HepG2 (cell line): Measurements from ENCODE around the gene MYRFL. TPM values are rescaled to one million over a fixed set of nuclear protein-coding genes. Genes with fewer than 3 reads are reported as not detected.

Source experiments
- ATAC-seq: fragments of 200-7000 bp; cut with Tn5 transposase; 3 replicates; pipeline ENCODE4 v1.9.1; 2020; ENCODE audit warnings: mild to moderate bottlenecking, moderate library complexity
- BruUV-seq: library from RNA; stranded (reverse); fragments of 400-500 nt; replicated peaks from 2 replicates; lab custom pipeline; 2021; lab: Mats Ljungman, UMichigan
- CTCF ChIA-PET: fragments of 300-600 bp; formaldehyde crosslinking; extraction: SDS; loops from one replicate; lab custom pipeline; 2021; ENCODE audit warnings: low total read pairs, inconsistent platforms, low intra/inter-chr PET ratio; lab: Yijun Ruan, JAX
- POLR2A ChIA-PET: fragments of 350-600 bp; sonication (Branson Sonifier 250); formaldehyde crosslinking; loops from one replicate; lab custom pipeline; 2020; ENCODE audit warnings: antibody characterized with exemption, inconsistent platforms; lab: Yijun Ruan, JAX
- DNase-seq: peaks from one replicate; pipeline ENCODE4 v3.0.0-alpha.2; 2015; ENCODE audit warnings: low spot score
- FAIRE-seq: peaks from 3 replicates; lab custom pipeline; 2011; peaks lifted over from hg19 to GRCh38; lab: Jason Lieb, UNC
- H2AFZ ChIP-seq: one replicate; pipeline ENCODE4 v1.6.1; 2011; ENCODE audit warnings: low read length, inconsistent platforms
- H3K27ac ChIP-seq: fragments of 300-600 bp; 3 replicates; pipeline ENCODE4 v1.8.0; 2011; ENCODE audit warnings: mixed run types, mild to moderate bottlenecking, mixed read lengths, low read length, inconsistent platforms; ENCODE audit not compliant: insufficient read depth; ENCODE audit errors: extremely low read length
- H3K27me3 ChIP-seq, 2 experiments: fragments of 200-600 bp in 1 of 2; 2 replicates in 1 of 2; 3 replicates in 1 of 2; pipeline versions ENCODE4 v1.6.0 to v1.8.0; 2011; ENCODE audit warnings: low read length in 2 of 2, mild to moderate bottlenecking in 2 of 2, moderate library complexity in 2 of 2, inconsistent platforms in 1 of 2; ENCODE audit not compliant: insufficient read depth in 2 of 2, control insufficient read depth in 1 of 2
- H3K36me3 ChIP-seq, 2 experiments: fragments of 200-600 bp in 1 of 2; replicated peaks in 1 of 2; 2 replicates in 1 of 2; 3 replicates in 1 of 2; pipeline versions ENCODE4 v1.5.1 to v1.8.0; 2011; ENCODE audit warnings: low read length in 2 of 2, inconsistent platforms in 1 of 2; ENCODE audit not compliant: insufficient read depth in 2 of 2, control insufficient read depth in 1 of 2
- H3K4me1 ChIP-seq: 2 replicates; pipeline ENCODE4 v1.5.1; 2012; ENCODE audit warnings: low read length, inconsistent platforms; ENCODE audit not compliant: insufficient read depth
- H3K4me2 ChIP-seq: 2 replicates; pipeline ENCODE4 v1.6.0; 2011; ENCODE audit warnings: low read depth, low read length, inconsistent platforms
- H3K4me3 ChIP-seq, 3 experiments: fragments of 200-600 bp in 1 of 3; sonication (generic), shearing (Covaris generic) in 1 of 3; replicated peaks in 1 of 3; 2 replicates each; pipeline ENCODE4 v1.5.1; 2011 to 2016; ENCODE audit warnings: low read length in 3 of 3, inconsistent platforms in 2 of 3, low read depth in 2 of 3, mild to moderate bottlenecking in 2 of 3, control low read depth in 1 of 3, mixed read lengths in 1 of 3; ENCODE audit not compliant: insufficient read depth in 1 of 3
- H3K79me2 ChIP-seq: one replicate; pipeline ENCODE4 v1.6.1; 2011; ENCODE audit warnings: low read length, inconsistent platforms; ENCODE audit not compliant: insufficient read depth
- H3K9ac ChIP-seq: 2 replicates; pipeline ENCODE4 v1.6.0; 2011; ENCODE audit warnings: mild to moderate bottlenecking, low read depth, low read length, inconsistent platforms; ENCODE audit not compliant: insufficient read depth
- H3K9me3 ChIP-seq: 2 replicates; pipeline ENCODE4 v1.5.1; 2012; ENCODE audit warnings: mild to moderate bottlenecking, low read length
- H4K20me1 ChIP-seq: 2 replicates; pipeline ENCODE4 v1.6.0; 2011; ENCODE audit warnings: inconsistent platforms, mild to moderate bottlenecking, low read length, moderate library complexity; ENCODE audit not compliant: insufficient read depth
- MZF1 ChIP-seq: sonication (generic); formaldehyde crosslinking; IDR thresholded peaks from 2 replicates; pipeline ENCODE4 v1.8.1; 2023; ENCODE audit warnings: mild to moderate bottlenecking, missing genetic modification reagents, borderline replicate concordance
- RAD21 ChIP-seq: fragments of 450-650 bp; formaldehyde crosslinking; IDR thresholded peaks from 2 replicates; pipeline ENCODE4 v1.5.0; 2020; ENCODE audit warnings: mild to moderate bottlenecking
- SP140L ChIP-seq: sonication (generic); formaldehyde crosslinking; IDR thresholded peaks from 2 replicates; pipeline ENCODE4 v1.4.0; 2020; ENCODE audit warnings: missing genetic modification reagents, borderline replicate concordance
- STAG1 ChIP-seq: sonication (generic); formaldehyde crosslinking; IDR thresholded peaks from 2 replicates; pipeline ENCODE4 v1.4.0; 2020; ENCODE audit warnings: missing genetic modification reagents
- TBX2 ChIP-seq: sonication (generic); formaldehyde crosslinking; IDR thresholded peaks from 2 replicates; pipeline ENCODE4 v1.5.0; 2020; ENCODE audit warnings: missing genetic modification reagents, mild to moderate bottlenecking, borderline replicate concordance
- ZBTB7A ChIP-seq: sonication (generic); formaldehyde crosslinking; IDR thresholded peaks from 2 replicates; pipeline ENCODE4 v1.8.0; 2022; ENCODE audit warnings: mild to moderate bottlenecking, missing genetic modification reagents
- ZFP36 ChIP-seq: fragments of 150-350 bp; IDR thresholded peaks from 2 replicates; pipeline ENCODE4 v1.6.1; 2018; ENCODE audit warnings: borderline replicate concordance, low read length, low read depth; ENCODE audit not compliant: partially characterized antibody
- WGBS: methylation state at CpG from one replicate; pipeline ENCODE4 v1.1.6; 2017; ENCODE audit warnings: low lambda C conversion rate; 5-methylcytosine and 5-hydroxymethylcytosine counted together
- in situ Hi-C: cut with HindIII; loops from 2 replicates; pipeline ENCODE4 v1.10.0; 2017; ENCODE audit warnings: low pct_unique_long_range_greater_than_20kb; ENCODE audit not compliant: extremely low pct_ligation_motif_present
- intact Hi-C: fragments of 100-400 bp; cut with micrococcal nuclease; formaldehyde crosslinking; loops from one replicate; pipeline ENCODE4 v1.10.0; 2022; ENCODE audit not compliant: unreplicated experiment
- polyA plus RNA-seq, 8 experiments: library from polyadenylated mRNA; depleted of rRNA in 3 of 8; stranded (reverse) in 7 of 8; unstranded in 1 of 8; fragments of >200 nt; fragmentation: Illumina TruSeq in 4 of 8; extraction: Trizol in 4 of 8; gene quantifications; 2 replicates each; pipeline versions ENCODE4 v1.2.1 to v1.2.3, GENCODE V29; 2011 to 2016; ENCODE audit warnings: low read depth in 4 of 8, missing spikeins in 1 of 8, mixed read lengths in 1 of 8; ENCODE audit not compliant: insufficient read depth in 1 of 8
- total RNA-seq, 5 experiments: library from RNA; depleted of rRNA; stranded (reverse); fragments of >200 nt; fragmentation: Illumina TruSeq; extraction: Trizol; gene quantifications; 2 replicates each; pipeline ENCODE4 v1.2.3, GENCODE V29; 2016; ENCODE audit warnings: low read depth in 1 of 5
- TF ChIP-seq, protein P1 (sequence below): sonication (generic); formaldehyde crosslinking; IDR thresholded peaks from 2 replicates; pipeline ENCODE4 v1.4.0; 2020; ENCODE audit warnings: mild to moderate bottlenecking, missing genetic modification reagents
- TF ChIP-seq, protein P2 (sequence below): sonication (generic); formaldehyde crosslinking; IDR thresholded peaks from 2 replicates; pipeline ENCODE4 v1.4.0; 2020; ENCODE audit warnings: missing genetic modification reagents, borderline replicate concordance
- TF ChIP-seq, protein P3 (sequence below): sonication (generic); formaldehyde crosslinking; IDR thresholded peaks from 2 replicates; pipeline ENCODE4 v1.5.0; 2020; ENCODE audit warnings: mild to moderate bottlenecking, missing genetic modification reagents, moderate library complexity

The MYRFL gene
- total and polyA plus RNA-seq, 2 of the 13 experiments (the other 11 are each of a cell fraction or from before 2014, with no cell fraction given), result 0.09 to 0.11 TPM

DNA sequence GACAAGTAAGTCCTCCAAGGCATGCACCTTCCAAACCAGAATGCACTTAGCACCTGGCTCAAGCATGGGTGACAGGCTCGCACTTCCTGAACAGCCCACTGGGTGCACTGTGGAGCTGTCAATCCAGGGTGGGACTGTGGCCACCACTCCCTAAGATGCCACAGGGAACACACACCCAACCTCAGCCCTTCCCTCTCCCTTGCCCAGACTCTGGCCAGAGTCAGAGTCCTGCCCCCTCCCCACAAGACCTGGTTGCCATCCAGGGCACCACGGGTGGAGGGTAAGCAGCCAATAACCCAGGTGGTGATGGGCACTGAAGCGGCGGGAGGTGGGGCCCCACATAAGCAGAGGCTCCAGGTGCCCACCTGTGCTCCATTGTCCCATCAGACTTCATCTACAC is 160.6 kb downstream of the MYRFL start:
- TF ChIP-seq SP140L (CRISPR knock-in tag) (no peak), RAD21 (CRISPR knock-in tag) (0 out of 2 replicates have a peak, but pooled peaks have one; percentile 34), MZF1 (CRISPR knock-in tag) (no peak), ZBTB7A (no peak), STAG1 (peak; percentile 73), TBX2 (no peak), ZFP36 (no peak)
- TF ChIP-seq, protein P1, sequence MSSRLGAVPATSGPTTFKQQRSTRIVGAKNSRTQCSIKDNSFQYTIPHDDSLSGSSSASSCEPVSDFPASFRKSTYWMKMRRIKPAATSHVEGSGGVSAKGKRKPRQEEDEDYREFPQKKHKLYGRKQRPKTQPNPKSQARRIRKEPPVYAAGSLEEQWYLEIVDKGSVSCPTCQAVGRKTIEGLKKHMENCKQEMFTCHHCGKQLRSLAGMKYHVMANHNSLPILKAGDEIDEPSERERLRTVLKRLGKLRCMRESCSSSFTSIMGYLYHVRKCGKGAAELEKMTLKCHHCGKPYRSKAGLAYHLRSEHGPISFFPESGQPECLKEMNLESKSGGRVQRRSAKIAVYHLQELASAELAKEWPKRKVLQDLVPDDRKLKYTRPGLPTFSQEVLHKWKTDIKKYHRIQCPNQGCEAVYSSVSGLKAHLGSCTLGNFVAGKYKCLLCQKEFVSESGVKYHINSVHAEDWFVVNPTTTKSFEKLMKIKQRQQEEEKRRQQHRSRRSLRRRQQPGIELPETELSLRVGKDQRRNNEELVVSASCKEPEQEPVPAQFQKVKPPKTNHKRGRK, result no peak
- TF ChIP-seq, protein P2, sequence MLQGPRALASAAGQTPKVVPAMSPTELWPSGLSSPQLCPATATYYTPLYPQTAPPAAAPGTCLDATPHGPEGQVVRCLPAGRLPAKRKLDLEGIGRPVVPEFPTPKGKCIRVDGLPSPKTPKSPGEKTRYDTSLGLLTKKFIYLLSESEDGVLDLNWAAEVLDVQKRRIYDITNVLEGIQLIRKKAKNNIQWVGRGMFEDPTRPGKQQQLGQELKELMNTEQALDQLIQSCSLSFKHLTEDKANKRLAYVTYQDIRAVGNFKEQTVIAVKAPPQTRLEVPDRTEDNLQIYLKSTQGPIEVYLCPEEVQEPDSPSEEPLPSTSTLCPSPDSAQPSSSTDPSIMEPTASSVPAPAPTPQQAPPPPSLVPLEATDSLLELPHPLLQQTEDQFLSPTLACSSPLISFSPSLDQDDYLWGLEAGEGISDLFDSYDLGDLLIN (CRISPR knock-in tag), result no peak
- TF ChIP-seq, protein P3, sequence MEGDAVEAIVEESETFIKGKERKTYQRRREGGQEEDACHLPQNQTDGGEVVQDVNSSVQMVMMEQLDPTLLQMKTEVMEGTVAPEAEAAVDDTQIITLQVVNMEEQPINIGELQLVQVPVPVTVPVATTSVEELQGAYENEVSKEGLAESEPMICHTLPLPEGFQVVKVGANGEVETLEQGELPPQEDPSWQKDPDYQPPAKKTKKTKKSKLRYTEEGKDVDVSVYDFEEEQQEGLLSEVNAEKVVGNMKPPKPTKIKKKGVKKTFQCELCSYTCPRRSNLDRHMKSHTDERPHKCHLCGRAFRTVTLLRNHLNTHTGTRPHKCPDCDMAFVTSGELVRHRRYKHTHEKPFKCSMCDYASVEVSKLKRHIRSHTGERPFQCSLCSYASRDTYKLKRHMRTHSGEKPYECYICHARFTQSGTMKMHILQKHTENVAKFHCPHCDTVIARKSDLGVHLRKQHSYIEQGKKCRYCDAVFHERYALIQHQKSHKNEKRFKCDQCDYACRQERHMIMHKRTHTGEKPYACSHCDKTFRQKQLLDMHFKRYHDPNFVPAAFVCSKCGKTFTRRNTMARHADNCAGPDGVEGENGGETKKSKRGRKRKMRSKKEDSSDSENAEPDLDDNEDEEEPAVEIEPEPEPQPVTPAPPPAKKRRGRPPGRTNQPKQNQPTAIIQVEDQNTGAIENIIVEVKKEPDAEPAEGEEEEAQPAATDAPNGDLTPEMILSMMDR (CRISPR knock-in tag), result peak; percentile 64
- POLR2A ChIA-PET, result no interaction called here
- FAIRE-seq (no peak), DNase-seq (peak; percentile 24), ATAC-seq (peak; percentile 98)
- H3K4me1 ChIP-seq, result no peaks in the 10 kb centered on the region
- H3K36me3 ChIP-seq, result no peaks in the 10 kb centered on the region
- H2AFZ ChIP-seq, result no peak overlapping the region
- in situ Hi-C loops (no loop called here), intact Hi-C loops (loop anchor here (2.0 to 10.0 kb wide), 2 partner anchors 381 to 589 kb away; partner anchors contain the start of gene KCNMB4)
- CTCF ChIA-PET, result no interaction called here
- no peak overlapping the region for H3K9ac ChIP-seq
- H3K4me3 ChIP-seq, result no peak overlapping the region
- no peaks in the 10 kb centered on the region for H3K79me2 ChIP-seq
- 73% methylated on average over 3 of the region's 4 CpGs for WGBS
- H3K27me3 ChIP-seq, result no peaks in the 10 kb centered on the region
- no peaks in the 10 kb centered on the region for H3K9me3 ChIP-seq
- H4K20me1 ChIP-seq, result no peaks in the 10 kb centered on the region
- H3K4me2 ChIP-seq, result no peak overlapping the region
- BruUV-seq, result no TSS peak
- H3K27ac ChIP-seq, result no peak overlapping the region
